ENCODE data around the gene ARL14EPL.

Gene ARL14EPL

DNA sequence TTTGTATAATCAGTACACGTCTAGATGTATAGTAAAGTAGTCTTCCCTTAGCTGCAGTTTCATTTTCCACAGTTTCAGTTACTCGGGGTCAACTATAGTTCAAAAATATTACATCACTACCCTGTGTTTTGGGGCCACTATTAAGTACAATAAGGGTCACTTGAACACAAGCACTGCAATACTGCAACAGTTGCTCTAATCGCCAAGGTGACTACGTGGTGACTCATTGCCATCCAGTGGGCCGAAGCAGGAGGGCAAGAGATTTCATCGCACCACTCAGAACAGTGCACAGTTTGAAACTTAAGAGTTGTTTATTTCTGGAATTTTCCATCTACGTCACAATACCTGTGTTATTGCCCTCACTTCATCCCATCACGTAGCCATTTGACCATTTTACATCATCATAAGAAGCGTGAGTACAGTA is at the start of gene ARL14EPL:
TSS of gene ARL14EPL (plus strand) at position 379 of the 424 bp plus-strand sequence. CDS start 18,994 bp downstream, outside the sequence.
- in situ Hi-C loops (cut with MboI; ENCODE audit: low sequenced_read_pairs, unreplicated experiment) = no loop called here
- DNase-seq (ENCODE audit: low spot score) = peak; percentile 24
- peak; percentile 21 for TF ChIP-seq CTCF (IDR thresholded peaks at IDR 0.05; ENCODE audit: borderline replicate concordance, control extremely low read depth, extremely low read depth, insufficient read depth, missing control alignments)

DNA sequence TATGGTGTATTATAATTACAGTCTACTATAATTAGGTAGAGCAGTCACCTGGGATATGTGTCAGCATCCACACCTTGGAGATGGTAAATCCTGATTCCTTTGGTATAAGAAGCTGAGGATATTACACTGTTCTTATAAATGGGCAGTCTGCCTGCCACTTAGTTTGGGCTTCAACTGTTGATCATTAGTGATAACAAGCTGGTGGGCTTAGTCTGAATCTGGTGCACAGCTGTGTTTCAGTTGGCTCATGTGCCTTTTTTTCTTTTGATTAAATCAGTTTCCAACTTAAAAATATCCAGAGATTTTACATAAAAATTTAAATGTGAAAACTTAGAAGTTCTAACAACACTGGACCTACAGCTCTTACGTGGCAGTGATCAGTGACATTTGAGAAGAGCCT is 48.8 kb upstream of the ARL14EPL start:
- no peak for DNase-seq (ENCODE audit: low spot score)
- TF ChIP-seq CTCF (IDR thresholded peaks at IDR 0.05; ENCODE audit: borderline replicate concordance, control extremely low read depth, extremely low read depth, insufficient read depth, missing control alignments) = no peak
- in situ Hi-C loops (cut with MboI; ENCODE audit: low sequenced_read_pairs, unreplicated experiment) = no loop called here

DNA sequence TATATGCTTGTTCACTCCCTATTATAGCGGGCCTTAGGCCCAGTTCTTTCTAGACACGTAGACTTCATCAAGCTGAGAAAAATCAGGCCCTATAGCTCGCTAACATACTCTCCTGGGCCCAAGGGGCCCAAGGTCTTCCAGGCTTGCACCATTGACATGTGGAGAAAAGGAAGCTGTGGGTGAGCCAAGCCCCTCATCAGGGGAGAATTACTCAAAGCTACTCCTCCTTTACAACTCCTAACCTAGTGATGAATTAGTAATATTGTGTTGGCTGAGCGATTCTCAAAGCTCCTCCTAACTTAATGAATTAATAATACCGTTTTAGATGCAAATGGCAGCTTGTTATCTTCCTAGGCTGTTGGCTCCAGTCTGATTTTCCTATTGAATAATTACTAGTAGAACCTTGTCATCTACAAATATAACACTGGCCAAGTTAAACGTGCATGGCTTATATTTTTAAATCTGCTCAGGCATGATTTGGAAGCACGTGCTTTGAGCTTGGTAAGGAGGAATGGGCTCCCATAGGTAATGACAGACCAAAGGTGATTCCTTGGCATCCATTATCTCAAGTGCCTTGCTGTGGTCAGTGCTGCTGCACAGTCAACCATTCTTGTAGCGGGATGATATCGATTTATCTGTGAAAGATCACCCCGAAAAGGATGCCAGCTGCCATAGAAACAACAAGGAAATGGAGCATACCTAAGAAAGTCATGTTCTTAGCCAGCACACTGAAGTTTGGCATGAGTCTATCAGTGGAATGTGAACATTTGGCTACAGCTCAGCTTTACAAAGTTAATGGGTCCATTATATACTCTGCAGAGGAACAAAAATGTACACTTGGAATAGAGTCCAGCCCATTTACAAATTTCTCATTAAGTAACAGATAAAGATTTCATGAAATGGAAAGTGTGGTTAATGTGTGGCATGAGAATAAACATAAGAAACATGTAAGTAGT is 46.2 kb upstream of the ARL14EPL start:
- in situ Hi-C loops (cut with MboI; ENCODE audit: low sequenced_read_pairs, unreplicated experiment) = no loop called here
- no peak for DNase-seq (ENCODE audit: low spot score)

DNA sequence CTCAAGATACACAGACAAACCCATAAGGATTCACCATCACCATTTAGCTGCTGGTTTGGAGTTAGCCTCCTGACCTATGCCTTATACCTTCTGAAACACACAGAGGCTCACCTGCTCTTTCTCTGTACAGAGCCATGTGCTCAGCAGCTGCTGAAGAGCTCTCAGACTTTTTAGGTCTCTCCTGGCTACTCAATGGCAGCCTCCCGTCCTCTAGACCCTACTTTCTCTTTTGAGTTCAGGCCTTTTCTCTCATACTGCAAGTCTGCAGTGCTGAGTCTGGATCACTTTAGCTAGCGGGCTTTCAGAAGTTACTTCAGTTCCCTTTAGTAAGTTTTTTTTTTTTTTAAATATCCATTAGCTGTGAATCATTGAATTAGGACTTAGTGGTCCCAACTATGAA is 44.3 kb upstream of the ARL14EPL start:
- in situ Hi-C loops (cut with MboI; ENCODE audit: low sequenced_read_pairs, unreplicated experiment) = no loop called here
- no peak for DNase-seq (ENCODE audit: low spot score)
- TF ChIP-seq CTCF (IDR thresholded peaks at IDR 0.05; ENCODE audit: borderline replicate concordance, control extremely low read depth, extremely low read depth, insufficient read depth, missing control alignments) = no peak

More for the DNA sequence above, 46.2 kb upstream of the ARL14EPL start:
- no peak for TF ChIP-seq CTCF (IDR thresholded peaks at IDR 0.05; ENCODE audit: borderline replicate concordance, control extremely low read depth, extremely low read depth, insufficient read depth, missing control alignments)

DNA sequence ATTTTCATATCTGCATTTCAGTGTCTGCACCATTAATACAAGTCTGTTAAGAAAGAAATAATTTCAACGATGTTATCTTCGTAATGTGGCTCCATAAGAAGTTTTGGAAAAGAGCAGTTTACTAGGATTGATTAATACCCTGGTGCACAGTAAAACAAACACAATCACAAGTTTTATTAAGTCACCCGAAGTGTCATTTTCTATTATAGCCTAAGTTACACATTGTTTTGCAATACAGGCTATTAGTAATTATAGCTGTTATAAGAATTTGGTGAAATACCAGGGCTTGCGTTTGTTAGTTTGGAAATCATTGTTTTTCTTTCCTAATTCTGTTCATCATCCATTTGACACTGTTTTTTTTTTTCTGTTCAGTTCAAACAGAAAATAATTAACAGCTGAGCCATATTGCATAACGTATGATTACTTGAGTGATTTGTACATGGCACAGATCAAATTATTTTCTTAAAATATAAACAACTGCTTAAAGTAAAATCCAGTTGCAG is 39.4 kb upstream of the ARL14EPL start:
- no peak for DNase-seq (ENCODE audit: low spot score)
- no peak for TF ChIP-seq CTCF (IDR thresholded peaks at IDR 0.05; ENCODE audit: borderline replicate concordance, control extremely low read depth, extremely low read depth, insufficient read depth, missing control alignments)
- in situ Hi-C loops (cut with MboI; ENCODE audit: low sequenced_read_pairs, unreplicated experiment) = no loop called here

DNA sequence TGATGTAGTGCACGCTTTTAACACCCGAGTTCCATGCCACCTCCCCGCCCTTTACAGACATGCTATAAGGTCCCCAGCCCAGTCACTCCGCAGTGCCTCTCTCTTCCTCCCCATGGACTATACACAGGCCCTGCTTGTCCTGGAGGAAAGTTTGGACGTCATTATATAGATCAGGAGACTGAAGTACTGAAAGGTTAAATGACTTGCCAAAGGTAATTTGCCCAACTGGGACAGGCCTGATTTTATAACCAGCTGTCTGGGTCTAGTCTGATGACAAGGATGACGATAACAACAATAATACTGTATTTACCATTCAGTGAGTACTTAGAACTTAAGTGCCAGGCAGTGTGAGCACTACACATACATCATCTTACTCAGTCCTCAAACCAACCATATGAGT is 36.9 kb upstream of the ARL14EPL start:
- in situ Hi-C loops (cut with MboI; ENCODE audit: low sequenced_read_pairs, unreplicated experiment) = no loop called here
- TF ChIP-seq CTCF (IDR thresholded peaks at IDR 0.05; ENCODE audit: borderline replicate concordance, control extremely low read depth, extremely low read depth, insufficient read depth, missing control alignments) = no peak
- no peak for DNase-seq (ENCODE audit: low spot score)
